Skeletal muscle satellite cell (primary cell): ENCODE results near the gene MPV17.
"Not testable (repeated sequence)": the region's sequence is repeated elsewhere in the genome, so short reads cannot be mapped to it uniquely, and the experiment has no call there.

ENCODE experiments used
- H3K27me3 ChIP-seq: 2 replicates; pipeline ENCODE4 v1.7.0; 2013; ENCODE audit warnings: low read length; ENCODE audit not compliant: control insufficient read depth, insufficient read depth
- H3K36me3 ChIP-seq: 2 replicates; pipeline ENCODE4 v1.7.0; 2013; ENCODE audit warnings: mild to moderate bottlenecking, control low read depth, low read length; ENCODE audit not compliant: insufficient read depth
- H3K4me1 ChIP-seq: 2 replicates; pipeline ENCODE4 v1.7.0; 2013; ENCODE audit warnings: low read length; ENCODE audit not compliant: control insufficient read depth, insufficient read depth
- H3K4me2 ChIP-seq: 2 replicates; pipeline ENCODE4 v1.7.0; 2013; ENCODE audit warnings: mild to moderate bottlenecking, low read length
- H3K4me3 ChIP-seq: 2 replicates; pipeline ENCODE4 v1.7.0; 2013; ENCODE audit warnings: low read length
- H3K9ac ChIP-seq: 2 replicates; pipeline ENCODE4 v1.7.0; 2013; ENCODE audit warnings: mild to moderate bottlenecking, low read depth, low read length, moderate library complexity
- H3K9me3 ChIP-seq: replicated peaks from 2 replicates; pipeline ENCODE4 v1.7.0; 2013; ENCODE audit warnings: mild to moderate bottlenecking, control low read depth, low read length

MPV17 gene

DNA sequence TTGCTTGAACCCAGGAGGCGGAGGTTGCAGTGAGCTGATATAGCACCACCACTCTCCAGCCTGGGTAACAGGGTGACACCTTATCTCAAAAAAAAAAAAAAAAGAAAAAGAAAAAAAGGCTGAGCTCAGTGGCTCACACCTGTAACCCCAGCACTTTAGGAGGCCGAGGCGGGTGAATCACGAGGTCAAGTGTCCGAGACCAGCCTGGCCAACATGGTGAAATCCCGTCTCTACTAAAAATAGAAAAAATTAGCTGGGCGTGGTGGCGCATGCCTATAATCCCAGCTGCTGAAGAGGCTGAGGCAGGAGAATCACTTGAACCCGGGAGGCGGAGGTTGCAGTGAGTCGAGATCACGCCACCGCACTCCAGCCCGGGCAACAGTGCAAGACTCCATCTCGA lies 3.1 kb downstream of the MPV17 start:
- H3K9me3 ChIP-seq, H3K4me3 ChIP-seq, H3K27me3 ChIP-seq, H3K4me2 ChIP-seq, H3K9ac ChIP-seq: not testable (repeated sequence)
- H3K4me1 ChIP-seq, result peaks cover 29% of the 10 kb centered on the region
- peaks cover 16% of the 10 kb centered on the region for H3K36me3 ChIP-seq

DNA sequence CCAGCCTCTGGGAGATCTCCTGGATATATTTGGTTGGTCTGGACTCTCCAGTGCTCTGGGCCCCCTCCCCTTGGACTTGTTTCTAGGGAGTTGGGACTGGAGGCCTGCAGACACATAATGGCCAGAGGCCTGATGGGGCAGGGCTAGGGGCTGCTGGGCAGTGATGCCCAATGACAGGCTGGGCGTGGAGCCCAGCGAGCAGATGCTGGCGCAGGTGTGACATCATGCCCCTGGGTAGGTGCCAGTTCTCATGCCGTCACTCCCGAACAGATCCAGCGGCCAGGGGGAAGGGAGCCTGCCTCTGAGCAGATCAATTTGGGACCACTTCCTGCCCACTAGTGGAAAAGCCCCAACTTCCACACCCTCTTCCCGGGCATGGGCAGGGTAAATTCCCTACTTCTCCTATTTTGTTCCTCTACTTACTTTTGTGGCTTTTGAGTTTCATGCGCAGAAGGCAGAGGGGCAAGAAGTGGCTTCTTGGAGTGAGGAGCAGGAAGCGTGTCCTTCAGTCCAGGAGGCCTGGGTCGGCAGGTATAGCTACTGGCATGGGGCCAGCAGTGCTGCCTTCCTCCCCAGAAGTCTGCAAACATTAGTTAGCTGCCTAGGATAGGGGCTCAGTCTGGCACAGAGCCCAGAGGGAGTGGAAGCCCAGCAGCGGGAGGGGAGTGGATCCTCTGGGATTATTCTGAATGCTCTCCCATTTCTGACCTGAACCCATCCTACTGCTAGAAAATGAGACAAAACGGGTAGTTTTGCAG lies 6.1 kb downstream of the MPV17 start:
- Histone ChIP-seq H3K4me3 (no peak overlapping the region), H3K4me2 (no peak overlapping the region), H3K4me1 (peaks cover 16% of the 10 kb centered on the region), H3K9ac (no peak overlapping the region), H3K36me3 (peaks cover 16% of the 10 kb centered on the region), H3K9me3 (no peaks in the 10 kb centered on the region), H3K27me3 (no peaks in the 10 kb centered on the region)

DNA sequence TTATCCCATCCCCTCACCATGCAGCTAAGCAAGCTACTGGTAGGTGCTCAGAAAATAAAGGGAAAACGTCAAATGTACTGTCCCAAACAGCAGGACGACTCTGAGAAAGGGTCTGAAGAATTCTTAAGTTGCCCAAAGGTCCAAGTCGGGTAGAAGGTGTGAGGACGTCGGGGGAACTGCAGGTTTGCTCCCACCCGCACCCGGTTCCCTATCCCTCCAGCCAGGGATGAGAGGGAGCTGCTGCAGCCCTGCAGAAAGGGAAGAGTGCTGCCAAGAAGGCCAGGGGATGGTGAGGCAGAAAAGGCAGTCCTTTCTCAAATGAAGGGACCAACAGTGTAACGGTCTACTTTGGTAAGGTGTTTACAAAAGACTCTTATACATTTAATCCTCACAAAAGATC lies 7.8 kb downstream of the MPV17 start:
- no peaks in the 10 kb centered on the region for H3K9me3 ChIP-seq
- peaks cover 16% of the 10 kb centered on the region for H3K36me3 ChIP-seq
- no peaks in the 10 kb centered on the region for H3K27me3 ChIP-seq
- H3K9ac ChIP-seq, result no peak overlapping the region
- H3K4me3 ChIP-seq, result no peak overlapping the region
- H3K4me2 ChIP-seq, result no peak overlapping the region
- H3K4me1 ChIP-seq, result peaks cover 3% of the 10 kb centered on the region

DNA sequence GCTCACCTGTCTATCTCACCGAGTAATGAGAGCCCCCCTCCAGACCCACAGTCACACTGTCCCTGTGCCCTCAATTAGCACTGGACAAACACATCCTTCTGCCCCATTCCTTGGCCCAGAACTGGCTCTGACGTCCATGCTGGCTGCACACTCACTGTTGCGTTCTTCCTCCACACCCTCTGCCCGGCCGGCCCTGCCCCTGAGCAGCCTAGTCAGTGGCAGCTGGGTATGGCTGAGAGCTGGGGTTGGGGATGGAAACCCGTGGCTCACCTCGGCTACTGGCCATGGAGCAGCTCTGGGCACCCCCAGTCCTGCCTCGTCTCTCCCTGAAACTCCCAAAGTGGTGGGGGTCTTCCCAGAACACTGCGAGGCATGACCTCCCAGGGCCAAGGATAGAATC lies 8.2 kb downstream of the MPV17 start:
- Histone ChIP-seq H3K27me3 (no peaks in the 10 kb centered on the region), H3K4me1 (peaks cover 3% of the 10 kb centered on the region), H3K4me2 (no peak overlapping the region), H3K9me3 (no peaks in the 10 kb centered on the region), H3K36me3 (peaks cover 17% of the 10 kb centered on the region), H3K4me3 (no peak overlapping the region), H3K9ac (no peak overlapping the region)

DNA sequence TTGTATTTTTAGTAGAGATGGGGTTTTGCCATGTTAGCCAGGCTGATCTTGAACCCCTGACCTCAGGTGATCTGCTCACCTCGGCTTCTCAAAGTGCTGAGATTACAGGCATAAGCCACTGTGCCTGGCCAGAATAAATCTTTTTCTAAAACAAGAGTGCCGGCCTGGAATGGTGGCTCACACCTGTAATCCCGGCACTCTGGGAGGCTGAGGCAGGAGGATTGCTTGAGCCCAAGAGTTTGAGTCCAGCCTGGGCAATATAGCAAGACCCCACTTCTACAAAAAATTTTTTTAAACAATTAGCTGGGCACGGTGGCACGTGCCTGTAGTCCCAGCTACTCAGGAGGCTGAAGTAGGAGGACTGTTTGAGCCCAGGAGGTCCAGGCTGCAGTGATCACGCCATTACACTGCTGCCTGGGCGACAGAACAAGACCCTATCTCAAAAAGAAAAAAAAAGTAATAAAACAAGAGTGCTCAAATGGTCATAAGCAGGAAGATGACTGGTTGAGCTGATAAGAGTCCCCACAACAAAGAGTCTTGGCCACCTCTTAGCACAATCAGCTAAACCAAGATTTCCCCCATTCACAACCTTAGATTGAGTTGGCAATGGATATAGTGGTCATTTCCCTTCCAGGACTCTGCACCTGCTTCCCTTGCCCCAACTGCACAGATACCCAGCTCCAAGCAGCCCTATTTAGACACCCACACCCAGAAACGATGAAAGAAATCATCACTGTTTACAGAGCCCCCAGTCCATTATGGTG lies 8.8 kb downstream of the MPV17 start:
- peaks cover 3% of the 10 kb centered on the region for H3K4me1 ChIP-seq
- no peak overlapping the region for H3K4me3 ChIP-seq
- H3K9me3 ChIP-seq, result no peaks in the 10 kb centered on the region
- H3K27me3 ChIP-seq, result no peaks in the 10 kb centered on the region
- peaks cover 21% of the 10 kb centered on the region for H3K36me3 ChIP-seq
- no peak overlapping the region for H3K4me2 ChIP-seq
- no peak overlapping the region for H3K9ac ChIP-seq

DNA sequence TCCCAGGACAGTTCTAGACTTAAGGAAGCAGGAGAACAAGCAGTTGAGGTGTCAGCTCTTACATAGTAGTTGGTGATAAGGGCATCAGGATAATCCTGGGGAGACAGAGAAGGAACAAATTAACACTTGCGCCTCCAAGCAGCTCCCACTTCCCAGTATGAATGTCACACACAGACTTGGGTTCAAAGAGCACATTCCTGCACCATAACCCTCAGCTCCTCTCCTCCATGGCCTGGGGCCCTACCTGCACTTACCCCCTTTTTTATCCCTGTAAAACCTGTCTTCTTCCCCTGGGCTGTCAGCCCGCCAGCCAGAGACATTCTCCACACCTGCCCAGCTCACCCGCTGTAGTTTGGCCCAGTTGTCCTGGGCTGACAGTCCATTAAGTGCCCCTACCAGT lies 10.7 kb downstream of the MPV17 start:
- Histone ChIP-seq H3K36me3 (peaks cover 21% of the 10 kb centered on the region), H3K9ac (no peak overlapping the region), H3K4me3 (no peak overlapping the region), H3K4me2 (no peak overlapping the region), H3K4me1 (peaks cover 3% of the 10 kb centered on the region), H3K27me3 (peaks cover 17% of the 10 kb centered on the region), H3K9me3 (no peaks in the 10 kb centered on the region)

DNA sequence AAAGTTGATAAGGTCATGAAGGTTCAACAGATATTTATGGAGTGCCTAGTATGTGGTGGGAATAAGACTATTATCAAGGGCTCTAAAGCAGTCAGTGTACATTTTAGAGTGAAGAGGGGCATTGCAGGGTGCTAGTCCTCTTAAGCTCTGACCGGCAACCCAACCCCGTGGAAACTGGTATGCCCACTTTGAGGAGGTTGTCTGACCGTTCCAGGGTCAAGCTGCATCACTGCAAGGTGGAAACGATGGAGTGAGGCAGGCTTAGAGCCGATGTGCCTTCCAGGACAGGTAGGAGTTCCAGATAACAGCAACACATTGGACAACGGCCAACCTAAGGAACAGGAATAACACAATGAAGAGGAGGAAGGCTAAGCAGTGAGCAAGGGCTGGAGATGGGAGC lies 13.2 kb downstream of the MPV17 start:
- no peaks in the 10 kb centered on the region for H3K9me3 ChIP-seq
- H3K9ac ChIP-seq, result no peak overlapping the region
- peaks cover 9% of the 10 kb centered on the region for H3K36me3 ChIP-seq
- H3K4me2 ChIP-seq, result no peak overlapping the region
- H3K27me3 ChIP-seq, result peaks cover 38% of the 10 kb centered on the region
- H3K4me3 ChIP-seq, result no peak overlapping the region
- H3K4me1 ChIP-seq, result peaks cover 8% of the 10 kb centered on the region

DNA sequence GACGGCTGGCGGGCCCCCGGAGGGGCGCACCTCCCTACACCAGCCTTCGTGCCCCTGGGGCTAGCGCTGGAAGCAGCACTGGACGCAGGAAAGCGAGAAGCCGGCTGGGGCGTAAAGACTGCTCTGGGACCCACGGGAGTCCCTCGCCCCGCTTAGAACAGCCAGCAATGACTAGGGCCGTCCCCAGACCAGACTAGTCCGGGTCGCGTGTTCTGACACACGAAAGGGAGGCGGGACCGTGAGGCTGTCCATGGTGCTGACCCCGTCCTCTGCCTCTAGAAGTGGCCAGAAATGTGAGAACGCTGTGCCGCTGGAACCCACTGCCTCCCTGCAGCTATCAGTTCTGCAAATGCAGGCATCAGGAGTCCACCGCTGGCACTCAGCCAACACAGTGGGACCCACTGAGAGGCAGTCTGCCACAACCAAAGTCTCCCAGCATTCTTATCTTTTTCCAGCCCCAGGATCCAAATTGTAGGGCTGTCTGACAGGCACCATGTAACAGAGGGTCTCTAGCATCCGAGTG lies 14.5 kb downstream of the MPV17 start, which contains the start of gene UCN:
Gene UCN (minus strand): TSS at position 87 of the 523 bp plus-strand sequence. CDS start 550 bp downstream, outside the sequence.
- peaks cover 8% of the 10 kb centered on the region for H3K4me1 ChIP-seq
- no peaks in the 10 kb centered on the region for H3K9me3 ChIP-seq
- H3K4me2 ChIP-seq, result no peak within 1 kb of the TSS
- H3K9ac ChIP-seq, result no peak within 1 kb of the TSS
- peaks cover 9% of the 10 kb centered on the region for H3K36me3 ChIP-seq
- H3K27me3 ChIP-seq, result peaks cover 40% of the 10 kb centered on the region
- H3K4me3 ChIP-seq, result no peak within 1 kb of the TSS

DNA sequence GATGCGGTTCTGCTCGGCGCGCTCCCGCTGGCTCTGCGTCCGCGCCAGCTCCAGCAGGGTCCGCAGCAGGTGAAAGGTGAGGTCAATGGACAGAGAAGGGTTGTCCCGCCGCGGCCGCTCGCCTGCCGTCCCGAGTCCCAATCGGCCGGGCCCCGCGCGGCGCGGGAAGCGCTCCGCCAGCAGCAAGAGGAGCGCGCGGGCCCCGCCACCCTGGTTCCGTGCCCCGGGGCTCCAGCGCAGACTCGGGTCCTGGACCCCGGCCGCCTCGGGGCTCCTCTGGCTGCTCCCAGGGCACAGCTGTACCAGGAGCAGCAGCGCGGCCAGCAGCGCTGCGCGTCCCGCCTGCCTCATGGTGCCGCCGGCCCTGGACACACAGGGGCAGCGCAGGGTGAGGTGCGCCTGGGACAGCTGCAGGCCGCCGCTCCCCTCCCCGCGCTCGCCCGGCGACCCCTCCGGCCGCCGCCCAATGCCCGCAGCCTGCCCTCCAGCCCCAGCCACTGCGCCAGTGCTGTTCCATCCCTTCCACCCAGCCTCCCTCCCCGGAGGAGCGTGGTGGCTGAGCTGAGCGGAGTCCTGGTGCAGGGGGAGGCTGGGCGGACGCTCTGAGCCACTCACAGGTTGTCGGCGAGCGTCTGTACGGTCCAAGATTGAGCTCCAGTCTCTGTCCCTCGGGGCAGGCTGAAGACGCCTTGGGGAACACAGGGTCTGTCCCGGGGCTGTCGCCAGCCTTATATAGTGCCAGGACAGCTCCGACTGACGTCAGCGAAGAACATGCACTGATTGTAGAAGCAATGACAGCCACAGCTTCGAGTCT lies 15.1 kb downstream of the MPV17 start:
- Histone ChIP-seq H3K9me3 (no peaks in the 10 kb centered on the region), H3K36me3 (peaks cover 9% of the 10 kb centered on the region), H3K27me3 (peaks cover 40% of the 10 kb centered on the region), H3K4me2 (no peak overlapping the region), H3K4me3 (no peak overlapping the region), H3K4me1 (peaks cover 8% of the 10 kb centered on the region), H3K9ac (no peak overlapping the region)

DNA sequence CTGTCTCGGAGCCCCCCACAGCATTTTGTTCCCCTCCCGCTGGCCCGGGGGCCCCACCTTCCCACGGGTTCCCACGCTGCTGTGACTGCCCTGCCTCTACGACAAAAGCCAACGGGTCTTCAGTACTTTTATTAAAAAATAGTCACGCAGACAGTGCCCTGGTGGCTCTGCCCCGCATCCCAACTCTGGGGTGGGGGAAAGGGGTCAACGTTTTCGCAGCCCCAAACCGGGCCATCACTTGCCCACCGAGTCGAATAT lies 15.7 kb downstream of the MPV17 start:
- Histone ChIP-seq H3K4me1 (peaks cover 8% of the 10 kb centered on the region), H3K36me3 (peaks cover 9% of the 10 kb centered on the region), H3K27me3 (peaks cover 40% of the 10 kb centered on the region), H3K4me2 (no peak overlapping the region), H3K9ac (no peak overlapping the region), H3K9me3 (no peaks in the 10 kb centered on the region), H3K4me3 (no peak overlapping the region)

DNA sequence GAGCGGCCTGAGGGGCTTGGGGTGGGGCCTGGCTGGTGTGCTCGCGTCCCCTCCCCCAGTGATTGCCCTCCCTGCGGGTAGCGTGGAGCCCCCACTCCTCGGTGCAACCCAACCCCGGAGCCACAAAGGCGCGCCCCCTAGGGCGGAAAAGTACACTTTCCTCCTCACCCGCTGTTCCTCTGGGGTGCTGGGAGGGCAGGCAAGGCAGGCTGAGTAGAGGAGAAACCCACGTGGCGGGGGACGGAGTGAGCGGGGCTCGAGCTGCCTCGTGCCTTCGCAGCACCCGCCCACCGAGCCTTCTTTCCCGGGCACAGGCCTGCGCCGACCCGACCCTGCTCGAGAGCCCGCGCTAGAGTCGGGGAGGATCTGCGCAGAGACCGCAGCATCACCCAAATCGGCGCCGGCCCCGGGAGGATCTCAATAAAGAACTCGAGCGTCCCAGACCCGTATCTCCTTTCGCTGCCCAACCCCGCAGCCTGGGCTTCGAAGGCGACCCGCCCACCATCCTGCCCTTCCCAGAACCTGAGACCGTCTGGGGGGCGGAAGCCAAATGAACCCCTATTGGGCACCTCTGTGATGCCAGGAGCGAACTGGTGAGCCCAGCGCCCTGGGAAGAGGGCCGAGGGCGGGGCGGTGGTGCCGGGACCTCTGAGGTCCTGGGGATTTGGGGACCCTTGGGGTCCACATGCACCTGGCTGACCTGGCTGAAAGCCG lies 16.2 kb downstream of the MPV17 start:
- Histone ChIP-seq H3K4me2 (peak overlapping the region; percentile 59), H3K4me1 (peaks cover 8% of the 10 kb centered on the region), H3K4me3 (no peak overlapping the region), H3K36me3 (peaks cover 9% of the 10 kb centered on the region), H3K9ac (no peak overlapping the region), H3K9me3 (no peaks in the 10 kb centered on the region), H3K27me3 (peaks cover 40% of the 10 kb centered on the region)
